OCI-LY3 (cell line): ENCODE data around the gene FRAT2.

Experiments
- H2AFZ ChIP-seq: fragments of 200-600, 300-600 bp; shearing (Covaris generic); 2 replicates; pipeline ENCODE4 v1.6.0; 2014; ENCODE audit warnings: antibody characterized with exemption, low read depth, low read length
- H3K27ac ChIP-seq: fragments of 200-600, 300-600 bp; sonication (generic); 2 replicates; pipeline ENCODE4 v1.5.1; 2014; ENCODE audit warnings: mild to moderate bottlenecking, low read length, moderate library complexity, mixed read lengths
- H3K27me3 ChIP-seq: fragments of 200-600, 300-600 bp; sonication (generic); 2 replicates; pipeline ENCODE4 v1.6.1; 2014; ENCODE audit warnings: low read depth, low read length, mixed read lengths
- H3K36me3 ChIP-seq: fragments of 200-600, 300-600 bp; sonication (generic); replicated peaks from 2 replicates; pipeline ENCODE3; 2014; ENCODE audit warnings: low read depth, low read length, mixed read lengths
- H3K4me1 ChIP-seq: fragments of 300-600, 200-600 bp; sonication (generic); 2 replicates; pipeline ENCODE4 v1.6.1; 2014; ENCODE audit warnings: low read length, mixed read lengths
- H3K4me2 ChIP-seq: fragments of 200-600, 300-600 bp; sonication (generic); 2 replicates; pipeline ENCODE4 v1.6.1; 2014; ENCODE audit warnings: low read length, mixed read lengths
- H3K4me3 ChIP-seq: fragments of 300-600, 200-600 bp; sonication (generic); 2 replicates; pipeline ENCODE4 v1.5.1; 2014; ENCODE audit warnings: antibody characterized with exemption, mild to moderate bottlenecking, low read length, moderate library complexity
- H3K79me2 ChIP-seq: fragments of 300-600, 200-600 bp; shearing (Covaris generic); 2 replicates; pipeline ENCODE4 v1.6.1; 2014; ENCODE audit warnings: mild to moderate bottlenecking, low read length, mixed read lengths
- H3K9ac ChIP-seq: fragments of 300-600, 200-600 bp; shearing (Covaris generic); 2 replicates; pipeline ENCODE4 v1.6.0; 2014; ENCODE audit warnings: mild to moderate bottlenecking, low read length, moderate library complexity
- H3K9me3 ChIP-seq: fragments of 200-600, 300-600 bp; shearing (Covaris generic); 2 replicates; pipeline ENCODE4 v1.6.1; 2014; ENCODE audit warnings: low read length, mixed read lengths; ENCODE audit not compliant: insufficient read depth
- H4K20me1 ChIP-seq: fragments of 200-600, 300-600 bp; sonication (generic); 2 replicates; pipeline ENCODE4 v1.6.1; 2016; ENCODE audit warnings: low read length, mixed read lengths; ENCODE audit not compliant: insufficient read depth
- CTCF ChIP-seq: fragments of 200-600, 300-600 bp; sonication (generic); IDR thresholded peaks from 2 replicates; pipeline ENCODE4 v1.5.1; 2014; ENCODE audit warnings: antibody characterized with exemption, low read length, low read depth
- EZH2phosphoT487 ChIP-seq: fragments of 200-600 bp; shearing (Covaris generic); IDR thresholded peaks from 2 replicates; pipeline ENCODE4 v1.6.1; 2018; ENCODE audit warnings: antibody characterized with exemption, mixed run types, low read depth

The FRAT2 gene

DNA sequence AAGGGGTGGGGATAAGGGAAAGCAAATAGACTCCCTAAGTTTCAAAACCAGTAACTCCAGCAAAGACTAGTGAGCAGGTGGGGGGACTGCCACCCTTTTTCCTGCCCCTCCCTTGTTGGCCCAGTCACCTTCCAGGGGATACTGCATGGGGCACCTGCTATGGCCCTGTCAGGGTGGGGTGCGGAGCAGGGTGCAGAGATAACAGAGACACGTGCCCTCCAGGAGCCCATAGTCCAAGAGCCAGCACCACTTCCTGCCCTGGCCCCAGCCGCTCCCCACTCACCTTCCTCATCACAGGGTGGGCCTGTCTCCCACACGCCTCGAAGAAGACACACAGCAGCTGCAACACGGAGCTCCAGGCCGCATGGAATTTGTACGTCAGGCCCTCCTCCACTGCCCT, 46.0 kb upstream of the FRAT2 start:
- H3K27ac ChIP-seq = no peak overlapping the region
- no peak overlapping the region for H2AFZ ChIP-seq
- H3K27me3 ChIP-seq = no peaks in the 10 kb centered on the region
- H4K20me1 ChIP-seq = no peaks in the 10 kb centered on the region
- peaks cover 3% of the 10 kb centered on the region for H3K36me3 ChIP-seq
- H3K4me2 ChIP-seq = no peak overlapping the region
- H3K9ac ChIP-seq = no peak overlapping the region
- H3K4me3 ChIP-seq = no peak overlapping the region
- no peaks in the 10 kb centered on the region for H3K79me2 ChIP-seq
- H3K4me1 ChIP-seq = no peaks in the 10 kb centered on the region
- no peak for TF ChIP-seq EZH2phosphoT487
- TF ChIP-seq CTCF = no peak
- H3K9me3 ChIP-seq = no peaks in the 10 kb centered on the region

- no peaks in the 10 kb centered on the region for H3K27me3 ChIP-seq
- no peak for TF ChIP-seq EZH2phosphoT487
- no peak for TF ChIP-seq CTCF
- no peaks in the 10 kb centered on the region for H4K20me1 ChIP-seq
- no peaks in the 10 kb centered on the region for H3K9me3 ChIP-seq
- no peaks in the 10 kb centered on the region for H3K79me2 ChIP-seq
- no peak overlapping the region for H2AFZ ChIP-seq
- no peak overlapping the region for H3K27ac ChIP-seq
- H3K4me3 ChIP-seq = no peak overlapping the region
- H3K9ac ChIP-seq = no peak overlapping the region
- no peaks in the 10 kb centered on the region for H3K4me1 ChIP-seq
- peaks cover 3% of the 10 kb centered on the region for H3K36me3 ChIP-seq
- no peak overlapping the region for H3K4me2 ChIP-seq
These were observed 44.7 kb upstream of the FRAT2 start for GRCh38 chr10:97378933-97379921.

DNA sequence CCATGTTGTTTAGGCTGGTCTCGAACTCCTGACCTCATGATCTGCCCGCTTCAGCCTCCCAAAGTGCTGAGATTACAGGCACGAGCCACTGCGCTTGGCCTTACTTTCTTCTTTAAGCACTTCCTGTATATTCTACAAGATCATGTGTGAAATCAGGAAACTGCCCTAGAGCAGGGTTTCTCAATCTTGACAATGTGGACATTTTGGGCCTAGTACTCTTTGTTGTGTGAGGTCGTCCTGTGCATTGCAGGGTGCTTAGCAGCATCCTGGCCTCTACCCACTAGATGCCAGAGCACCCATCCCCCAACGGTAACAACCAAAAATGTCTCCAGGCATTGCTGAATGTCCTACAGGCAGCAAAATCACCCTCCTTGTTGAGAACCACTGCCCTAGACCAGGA, 41.9 kb upstream of the FRAT2 start:
- Histone ChIP-seq H2AFZ (no peak overlapping the region), H3K4me1 (no peaks in the 10 kb centered on the region), H3K27ac (no peak overlapping the region), H3K9ac (no peak overlapping the region), H3K4me3 (no peak overlapping the region), H3K36me3 (no peaks in the 10 kb centered on the region), H3K4me2 (no peak overlapping the region), H3K9me3 (no peaks in the 10 kb centered on the region), H4K20me1 (no peaks in the 10 kb centered on the region), H3K27me3 (no peaks in the 10 kb centered on the region), H3K79me2 (no peaks in the 10 kb centered on the region)
- no peak for TF ChIP-seq CTCF
- no peak for TF ChIP-seq EZH2phosphoT487

GRCh38 chr10:97373456-97373855, 38.9 kb upstream of the FRAT2 start:
- no peak overlapping the region for H2AFZ ChIP-seq
- no peaks in the 10 kb centered on the region for H3K9me3 ChIP-seq
- H3K4me1 ChIP-seq = no peaks in the 10 kb centered on the region
- no peaks in the 10 kb centered on the region for H4K20me1 ChIP-seq
- no peak overlapping the region for H3K4me3 ChIP-seq
- no peak overlapping the region for H3K4me2 ChIP-seq
- no peaks in the 10 kb centered on the region for H3K79me2 ChIP-seq
- no peak overlapping the region for H3K27ac ChIP-seq
- no peaks in the 10 kb centered on the region for H3K36me3 ChIP-seq
- TF ChIP-seq CTCF (no peak), EZH2phosphoT487 (no peak)
- H3K9ac ChIP-seq = no peak overlapping the region
- H3K27me3 ChIP-seq = no peaks in the 10 kb centered on the region
